Activated CD8-positive, alpha-beta memory T cell treated with anti-CD3 and anti-CD28 coated beads for 48 hours (primary cell): ENCODE data around the gene MIGA1.

ENCODE experiments used
- DNase-seq, 3 experiments: peaks; one replicate each; pipeline ENCODE4 v3.0.0-alpha.2; 2020; ENCODE audit warnings: low read depth in 2 of 3, low spot score in 2 of 3

MIGA1 gene

GRCh38 chr1:77846966-77847365 lies 67.5 kb downstream of the MIGA1 start:
- DNase-seq, result no peak

GRCh38 chr1:77847621-77848080 lies 68.2 kb downstream of the MIGA1 start:
- DNase-seq, result no peak

- no peak for DNase-seq
Measured at GRCh38 chr1:77850082-77850481, 70.6 kb downstream of the MIGA1 start.

- no peak for DNase-seq
Measured at GRCh38 chr1:77857552-77857951, 78.1 kb downstream of the MIGA1 start.

GRCh38 chr1:77858725-77859124 lies 79.3 kb downstream of the MIGA1 start:
- DNase-seq, result no peak

- DNase-seq, result no peak
Measured at GRCh38 chr1:77859248-77859647, 79.8 kb downstream of the MIGA1 start.

- DNase-seq, result no peak
Measured at GRCh38 chr1:77866296-77866695, 86.8 kb downstream of the MIGA1 start.

GRCh38 chr1:77872645-77873044 lies 93.2 kb downstream of the MIGA1 start:
- DNase-seq, result no peak

GRCh38 chr1:77873461-77873860 lies 94.0 kb downstream of the MIGA1 start:
- no peak for DNase-seq

- DNase-seq, result no peak
Measured at GRCh38 chr1:77874804-77875445, 95.5 kb downstream of the MIGA1 start.

- no peak for DNase-seq
Measured at GRCh38 chr1:77876884-77877283, 97.4 kb downstream of the MIGA1 start.

GRCh38 chr1:77881061-77881460 lies 101.6 kb downstream of the MIGA1 start:
- DNase-seq, result no peak

GRCh38 chr1:77882411-77882810 lies 103.0 kb downstream of the MIGA1 start:
- no peak for DNase-seq

- DNase-seq, result no peak
Measured at GRCh38 chr1:77888081-77888780, 108.8 kb downstream of the MIGA1 start, which contains the start of gene NEXN. Gene NEXN, plus strand, starts transcription at chr1:77888624. Its CDS starts 27,483 bp downstream, at chr1:77916107.

GRCh38 chr1:77888781-77889642 lies 109.6 kb downstream of the MIGA1 start:
- peak in 1 of 3 experiments; percentile 9 for DNase-seq

- DNase-seq, result no peak
Measured at GRCh38 chr1:77889671-77890070, 110.2 kb downstream of the MIGA1 start.

GRCh38 chr1:77891200-77891599 lies 111.8 kb downstream of the MIGA1 start:
- no peak for DNase-seq

GRCh38 chr1:77899647-77900320 lies 120.3 kb downstream of the MIGA1 start:
- DNase-seq, result no peak

GRCh38 chr1:77900687-77901293 lies 121.3 kb downstream of the MIGA1 start:
- no peak for DNase-seq

GRCh38 chr1:77905603-77906002 lies 126.2 kb downstream of the MIGA1 start:
- no peak for DNase-seq
